Measurements from ENCODE around the gene PDSS1.

PDSS1 gene

GRCh38 chr10:26700884-26701630, 3.6 kb downstream of the PDSS1 start:
- DNase-seq: no peak

- DNase-seq: no peak
Observed at GRCh38 chr10:26703096-26703495, 5.6 kb downstream of the PDSS1 start.

- DNase-seq: no peak
Observed at GRCh38 chr10:26703974-26704373, 6.5 kb downstream of the PDSS1 start.

GRCh38 chr10:26706206-26706605, 8.7 kb downstream of the PDSS1 start:
- DNase-seq: no peak

GRCh38 chr10:26706936-26707335, 9.4 kb downstream of the PDSS1 start:
- DNase-seq: no peak

- DNase-seq: no peak
Observed at GRCh38 chr10:26711324-26711723, 13.8 kb downstream of the PDSS1 start.

- DNase-seq: no peak
Observed at GRCh38 chr10:26714415-26715136, 17.1 kb downstream of the PDSS1 start.

GRCh38 chr10:26715137-26715487, 17.6 kb downstream of the PDSS1 start:
- DNase-seq: no peak

- no peak for DNase-seq
Observed at GRCh38 chr10:26717476-26717875, 20.0 kb downstream of the PDSS1 start.

- no peak for DNase-seq
Observed at GRCh38 chr10:26721561-26721960, 24.1 kb downstream of the PDSS1 start.

- DNase-seq: no peak
Observed at GRCh38 chr10:26723016-26723415, 25.5 kb downstream of the PDSS1 start.

- no peak for DNase-seq
Observed at GRCh38 chr10:26725837-26726727, 28.6 kb downstream of the PDSS1 start.

GRCh38 chr10:26727005-26727404, 29.5 kb downstream of the PDSS1 start:
- DNase-seq: no peak

- no peak for DNase-seq
Observed at GRCh38 chr10:26728957-26729356, 31.5 kb downstream of the PDSS1 start.

GRCh38 chr10:26729395-26729794, 31.9 kb downstream of the PDSS1 start:
- no peak for DNase-seq

- no peak for DNase-seq
Observed at GRCh38 chr10:26730552-26730951, 33.1 kb downstream of the PDSS1 start.

GRCh38 chr10:26733750-26734568, 36.5 kb downstream of the PDSS1 start:
- no peak for DNase-seq

- DNase-seq: no peak
Observed at GRCh38 chr10:26735435-26735834, 37.9 kb downstream of the PDSS1 start.

- DNase-seq: no peak
Observed at GRCh38 chr10:26737730-26738129, 40.2 kb downstream of the PDSS1 start.

- no peak for DNase-seq
Observed at GRCh38 chr10:26738301-26738911, 40.9 kb downstream of the PDSS1 start.

- DNase-seq: no peak
Observed at GRCh38 chr10:26739071-26739631, 41.6 kb downstream of the PDSS1 start.

- no peak for DNase-seq
Observed at GRCh38 chr10:26741368-26741767, 43.9 kb downstream of the PDSS1 start.
